Lower lobe of right lung (tissue), 2 donors: ENCODE results near the gene FERMT3. TPM values are rescaled to one million over a fixed set of nuclear protein-coding genes. Genes with fewer than 3 reads are reported as not detected.

Source experiments
- ATAC-seq, 2 donors: fragments of 200-7000 bp; cut with Tn5 transposase; one replicate each; pipeline ENCODE4 v1.9.1; 2020 to 2022; ENCODE audit warnings: mild to moderate bottlenecking in 2 of 2, moderate library complexity in 2 of 2
- DNase-seq: peaks from one replicate; pipeline ENCODE4 v3.0.0-alpha.2; 2020
- H3K27ac ChIP-seq: fragments of 200-600 bp; one replicate; pipeline ENCODE4 v1.8.0; 2022
- H3K27me3 ChIP-seq: fragments of 200-600 bp; one replicate; pipeline ENCODE4 v1.8.0; 2022; ENCODE audit warnings: low read depth
- H3K36me3 ChIP-seq: fragments of 200-600 bp; one replicate; pipeline ENCODE4 v1.8.0; 2022; ENCODE audit warnings: mild to moderate bottlenecking
- H3K4me1 ChIP-seq: fragments of 200-600 bp; one replicate; pipeline ENCODE4 v1.8.0; 2022
- H3K4me3 ChIP-seq: fragments of 200-600 bp; one replicate; pipeline ENCODE4 v1.8.0; 2022; ENCODE audit warnings: mild to moderate bottlenecking
- H3K9me3 ChIP-seq: fragments of 200-600 bp; one replicate; pipeline ENCODE4 v1.8.0; 2022
- CTCF ChIP-seq: fragments of 200-600 bp; IDR thresholded peaks from one replicate; pipeline ENCODE4 v1.8.0; 2022; ENCODE audit warnings: antibody characterized with exemption, mild to moderate bottlenecking
- intact Hi-C: fragments of 100-400 bp; cut with DNase I; formaldehyde crosslinking; loops from one replicate; pipeline ENCODE4 v1.11.0; 2022
- total RNA-seq: library from RNA; stranded (reverse); fragmentation: NEBNext Ultra II Directional; extraction: Animal tissue kit (Norgen Biotek cat#: 25700); gene quantifications from one replicate; pipeline ENCODE4 v1.2.1, GENCODE V29; 2021
- donor health status: DM: no; HTN: yes; CAD: no; lungs with severe emphysema.

FERMT3 gene
- total RNA-seq, 1 donor from 2014 or later: 92.0 TPM

- no peak for TF ChIP-seq CTCF
- ATAC-seq: no peak
- H3K4me3 ChIP-seq: no peak overlapping the region
- no peaks in the 10 kb centered on the region for H3K9me3 ChIP-seq
- H3K27me3 ChIP-seq: no peaks in the 10 kb centered on the region
- no peaks in the 10 kb centered on the region for H3K4me1 ChIP-seq
- no peak overlapping the region for H3K27ac ChIP-seq
- DNase-seq: no peak
- intact Hi-C loops: no loop called here
- peaks cover 95% of the 10 kb centered on the region for H3K36me3 ChIP-seq
Observed at GRCh38 chr11:64259533-64260067, 53.1 kb downstream of the FERMT3 start.

DNA sequence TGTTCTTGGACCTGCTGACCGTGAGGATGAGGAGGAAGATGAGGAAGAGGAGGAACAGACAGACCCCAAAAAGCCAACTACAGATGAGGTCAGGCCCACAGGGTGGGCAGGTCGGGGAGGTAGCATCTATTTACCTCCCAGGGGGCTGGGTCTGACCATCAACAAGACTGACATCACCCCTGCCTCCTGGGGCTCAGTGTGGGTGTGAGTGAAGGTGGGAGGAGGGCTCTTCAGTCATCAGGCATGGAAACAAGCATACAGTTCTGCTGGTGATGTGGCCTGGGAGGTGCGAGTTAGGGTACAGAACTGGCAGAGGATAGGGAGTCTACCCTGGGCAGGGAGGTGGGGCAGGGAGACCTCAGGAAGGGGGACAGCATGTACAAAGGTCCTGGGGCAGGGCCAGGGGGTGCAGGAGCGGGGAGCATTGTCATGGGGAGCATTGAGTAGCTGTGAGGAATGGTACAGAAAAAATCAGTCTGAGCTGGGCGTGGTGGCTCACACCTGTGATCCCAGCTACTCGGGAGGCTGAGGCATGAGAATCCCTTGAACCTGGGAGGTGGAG, 53.7 kb downstream of the FERMT3 start:
- Histone ChIP-seq H3K9me3 (no peaks in the 10 kb centered on the region), H3K27me3 (no peaks in the 10 kb centered on the region), H3K27ac (no peak overlapping the region), H3K4me3 (no peak overlapping the region), H3K4me1 (no peaks in the 10 kb centered on the region), H3K36me3 (peaks cover 95% of the 10 kb centered on the region)
- ATAC-seq (no peak), DNase-seq (no peak)
- TF ChIP-seq CTCF: no peak
- intact Hi-C loops: no loop called here

DNA sequence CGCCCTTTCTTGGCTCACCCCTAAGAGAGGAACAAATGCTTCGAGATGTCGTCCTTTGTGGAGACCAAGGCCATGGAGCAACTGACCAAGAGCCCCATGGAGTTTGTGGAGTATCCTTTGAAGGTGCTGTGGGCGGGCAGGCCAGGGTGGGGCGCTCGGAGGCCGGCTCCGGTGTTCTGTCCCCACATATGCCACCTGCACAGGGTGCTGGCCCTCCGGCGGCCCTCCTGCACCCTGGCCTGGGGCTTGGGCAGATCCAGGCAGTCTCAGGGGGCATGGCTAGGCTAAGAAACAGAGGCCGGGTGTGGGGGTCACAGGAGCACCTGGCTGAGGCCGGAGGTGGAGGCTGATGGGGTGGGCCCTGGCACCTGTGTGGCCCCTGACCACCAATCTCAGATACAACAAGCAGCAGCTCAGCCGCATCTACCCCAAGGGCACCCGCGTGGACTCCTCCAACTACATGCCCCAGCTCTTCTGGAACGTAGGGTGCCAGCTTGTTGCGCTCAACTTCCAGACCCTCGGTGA, 55.1 kb downstream of the FERMT3 start:
- H3K9me3 ChIP-seq: no peaks in the 10 kb centered on the region
- no peak for DNase-seq
- no peak for ATAC-seq
- no peak overlapping the region for H3K27ac ChIP-seq
- TF ChIP-seq CTCF: no peak
- peaks cover 95% of the 10 kb centered on the region for H3K36me3 ChIP-seq
- H3K27me3 ChIP-seq: no peaks in the 10 kb centered on the region
- H3K4me3 ChIP-seq: no peak overlapping the region
- intact Hi-C loops: no loop called here
- no peaks in the 10 kb centered on the region for H3K4me1 ChIP-seq

GRCh38 chr11:64262271-64263002, 55.9 kb downstream of the FERMT3 start:
- no peaks in the 10 kb centered on the region for H3K27me3 ChIP-seq
- ATAC-seq (no peak), DNase-seq (no peak)
- H3K9me3 ChIP-seq: no peaks in the 10 kb centered on the region
- peaks cover 6% of the 10 kb centered on the region for H3K4me1 ChIP-seq
- intact Hi-C loops: no loop called here
- H3K4me3 ChIP-seq: no peak overlapping the region
- TF ChIP-seq CTCF: no peak
- H3K27ac ChIP-seq: no peak overlapping the region
- H3K36me3 ChIP-seq: peaks cover 94% of the 10 kb centered on the region

- peaks cover 15% of the 10 kb centered on the region for H3K4me1 ChIP-seq
- intact Hi-C loops: no loop called here
- peaks cover 85% of the 10 kb centered on the region for H3K36me3 ChIP-seq
- no peaks in the 10 kb centered on the region for H3K9me3 ChIP-seq
- ATAC-seq (no peak), DNase-seq (no peak)
- no peak overlapping the region for H3K27ac ChIP-seq
- TF ChIP-seq CTCF: no peak
- no peaks in the 10 kb centered on the region for H3K27me3 ChIP-seq
- H3K4me3 ChIP-seq: no peak overlapping the region
Observed at GRCh38 chr11:64263021-64263946, 56.8 kb downstream of the FERMT3 start.
